Activated CD8-positive, alpha-beta memory T cell treated with anti-CD3 and anti-CD28 coated beads, Interleukin-2, amount 50 U/mL, for 1 hour (primary cell): ENCODE data around the gene STXBP5.

Source experiments
- DNase-seq: peaks from one replicate; pipeline ENCODE4 v3.0.0-alpha.2; 2020; ENCODE audit errors: extremely low read depth

STXBP5 gene

DNA sequence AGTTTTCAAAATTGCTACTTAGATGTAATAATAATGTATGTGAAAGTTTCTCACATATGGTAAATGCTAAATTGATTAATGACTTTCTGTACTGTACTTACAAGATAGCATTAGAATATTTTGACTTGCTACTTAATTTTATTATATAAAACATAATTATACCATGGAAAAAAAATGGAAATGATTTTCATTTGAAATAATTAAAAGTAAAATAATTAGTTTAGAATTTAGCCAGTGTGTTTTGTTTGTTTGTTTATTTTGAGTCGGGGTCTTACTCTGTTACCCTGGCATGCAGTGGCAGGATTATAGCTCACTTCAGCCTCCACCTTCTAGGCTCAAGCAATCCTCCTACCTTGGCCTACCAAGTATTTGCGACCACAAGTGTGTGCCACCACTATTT, 7.1 kb downstream of the STXBP5 start:
- DNase-seq: no peak

DNA sequence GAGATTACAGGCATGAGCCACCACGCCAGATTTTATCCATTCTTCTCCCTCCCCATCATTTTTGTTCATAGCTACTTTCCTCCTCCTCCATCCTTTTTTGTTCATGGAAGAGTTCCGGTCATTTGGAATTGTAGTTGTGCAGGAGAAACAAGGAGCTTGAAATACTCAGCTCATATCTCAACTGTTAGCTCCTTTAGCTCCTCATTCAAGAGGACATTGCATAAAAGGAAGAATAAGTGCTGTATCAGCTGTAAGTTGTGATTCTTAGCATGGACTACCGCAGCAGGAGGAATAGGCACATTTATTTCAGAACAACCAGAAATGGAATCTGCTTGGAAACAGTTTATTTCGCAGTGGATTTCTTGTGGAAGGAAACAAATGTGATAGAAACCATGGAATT, 7.6 kb downstream of the STXBP5 start:
- DNase-seq: no peak

DNA sequence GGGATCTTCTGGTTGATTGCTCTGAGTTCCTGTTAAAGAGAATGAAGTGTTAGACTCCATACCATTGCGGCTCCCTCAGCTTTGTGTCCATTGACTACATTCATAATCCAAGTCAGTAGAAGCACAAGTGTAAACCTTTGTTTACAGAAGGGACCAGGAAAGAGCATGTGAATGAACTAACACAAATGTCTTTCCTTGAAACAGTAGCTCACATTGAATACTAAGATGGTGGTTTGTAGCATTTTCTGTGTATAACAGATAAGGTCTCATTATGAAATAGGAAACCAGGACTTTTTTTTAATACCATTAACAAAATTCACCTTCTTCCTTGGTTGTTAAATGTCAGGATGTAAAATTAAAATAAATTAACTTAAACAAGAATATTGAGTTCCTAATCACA, 8.4 kb downstream of the STXBP5 start:
- DNase-seq: no peak

DNA sequence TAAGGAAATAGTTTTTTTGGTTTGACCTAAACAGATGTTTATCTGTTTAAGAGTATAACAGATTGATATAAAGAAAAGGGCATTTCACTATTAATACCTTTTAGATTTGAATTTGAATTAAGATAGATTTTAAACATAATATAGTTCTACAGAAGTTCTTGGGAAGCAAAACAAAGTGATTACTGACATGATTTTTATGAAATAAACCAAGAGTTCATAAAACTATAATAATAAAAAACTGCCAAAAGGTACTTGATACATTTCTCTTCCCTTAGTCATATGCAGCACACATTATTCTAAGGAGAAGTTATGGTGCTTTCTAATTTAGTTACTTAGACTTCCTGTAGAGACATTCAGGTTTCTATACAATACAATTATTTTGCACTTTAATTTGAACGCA, 9.6 kb downstream of the STXBP5 start:
- no peak for DNase-seq

DNA sequence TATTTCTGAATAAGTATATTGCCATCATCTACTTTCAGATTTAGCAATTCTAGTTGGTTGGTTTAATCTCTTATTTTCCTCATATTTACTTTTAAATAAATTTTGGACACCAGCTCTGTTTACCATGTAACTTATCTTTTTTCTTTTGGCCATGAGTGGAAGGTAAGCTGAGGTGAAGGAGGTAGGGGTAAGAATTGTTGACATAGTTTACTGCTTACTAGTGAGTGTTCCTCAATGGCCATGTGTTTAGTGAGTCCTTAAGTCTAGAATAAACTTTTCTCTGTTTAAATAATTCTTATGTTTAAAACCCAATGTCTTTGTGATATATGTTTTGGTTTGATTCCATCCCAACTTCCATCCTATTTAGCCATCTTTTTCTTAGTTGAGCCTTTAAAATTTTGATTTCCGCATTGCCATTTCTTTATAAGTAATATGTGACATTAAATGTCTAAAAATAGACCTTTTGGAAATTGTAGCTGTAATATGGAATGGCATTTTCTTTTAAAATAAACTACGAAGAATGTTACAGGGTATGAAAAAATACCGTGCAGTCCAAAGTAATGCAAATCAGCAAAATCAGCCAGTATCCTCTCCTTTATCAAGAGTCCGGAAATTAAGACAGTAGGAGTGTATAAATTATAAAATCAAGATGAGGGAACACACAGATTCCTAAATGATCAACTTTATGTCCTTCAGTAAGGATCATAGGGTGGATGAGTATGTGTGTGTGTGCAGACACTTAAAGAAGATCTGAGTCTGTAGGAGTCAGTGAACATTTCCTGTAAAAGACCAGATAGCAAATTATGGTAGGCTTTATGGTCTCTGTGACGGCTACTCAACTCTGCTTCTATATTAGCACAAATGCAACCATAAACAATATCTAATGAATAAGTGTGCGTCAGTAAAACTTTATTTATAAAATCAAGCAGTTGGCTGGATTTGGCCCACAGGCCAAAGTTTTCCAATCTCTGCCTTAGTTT, 10.3 kb downstream of the STXBP5 start:
- DNase-seq: no peak

DNA sequence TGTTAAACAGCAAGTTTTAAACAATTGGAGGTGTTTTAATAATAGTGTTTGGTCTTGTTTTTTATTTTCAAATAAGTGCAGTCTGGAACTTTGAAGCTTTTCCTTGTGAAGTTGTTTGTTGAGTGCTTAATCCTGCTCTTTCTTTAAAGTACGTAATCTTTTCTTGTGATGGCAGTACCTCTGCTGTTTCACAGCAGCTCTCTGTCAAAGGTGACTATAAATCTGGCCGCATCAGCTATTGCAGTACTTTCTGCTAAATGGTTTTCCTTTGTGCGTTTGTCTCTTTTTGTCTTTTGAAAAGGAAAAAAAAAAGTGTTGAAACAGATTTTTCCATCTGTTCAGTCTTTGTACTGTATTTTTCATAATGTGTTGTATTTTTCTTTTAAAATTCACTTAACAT, 12.7 kb downstream of the STXBP5 start:
- DNase-seq: no peak

DNA sequence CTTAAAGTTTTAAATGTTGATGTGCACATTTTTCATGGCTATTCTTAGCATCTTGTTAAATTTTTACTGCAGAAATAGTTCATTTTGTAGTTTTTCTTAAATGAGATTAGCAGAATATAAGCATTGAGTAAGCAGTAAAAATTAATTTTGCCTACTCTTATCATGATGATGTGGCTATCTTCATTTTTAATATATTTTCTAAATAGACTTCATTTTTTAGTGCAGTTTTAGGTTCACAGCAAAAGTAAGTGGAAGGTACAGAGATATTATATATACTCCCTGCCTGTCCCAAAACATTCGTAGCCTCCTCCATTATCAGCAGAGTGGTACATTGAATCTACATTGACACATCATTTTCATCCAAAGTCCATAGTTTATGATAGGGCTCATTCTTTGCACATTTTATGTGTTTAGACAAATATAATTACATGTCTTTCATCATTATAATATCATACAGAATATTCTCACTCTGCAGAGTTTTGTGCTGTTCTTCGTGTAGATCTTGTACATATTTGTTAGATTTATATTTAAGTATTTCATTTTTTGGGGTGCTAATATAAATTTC, 13.7 kb downstream of the STXBP5 start:
- DNase-seq: no peak

DNA sequence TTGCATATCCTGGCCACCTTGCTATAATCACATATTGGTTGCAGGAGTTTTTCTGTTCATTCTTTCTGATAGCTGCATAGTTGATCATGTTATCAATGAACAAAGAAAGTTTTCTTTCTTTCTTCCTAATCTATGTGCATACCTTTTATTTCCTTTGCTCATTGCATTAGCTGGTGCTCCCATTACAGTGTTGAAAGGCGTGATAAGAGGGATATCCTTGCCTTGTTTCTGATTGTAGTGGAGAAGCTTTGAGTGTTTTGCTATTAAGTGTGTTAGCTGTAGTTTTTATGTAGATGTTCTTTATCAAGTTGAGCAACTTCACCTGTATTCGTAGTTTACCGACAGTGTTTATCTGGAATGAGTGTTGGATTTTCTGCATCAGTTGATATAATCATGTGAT, 14.6 kb downstream of the STXBP5 start:
- no peak for DNase-seq

DNA sequence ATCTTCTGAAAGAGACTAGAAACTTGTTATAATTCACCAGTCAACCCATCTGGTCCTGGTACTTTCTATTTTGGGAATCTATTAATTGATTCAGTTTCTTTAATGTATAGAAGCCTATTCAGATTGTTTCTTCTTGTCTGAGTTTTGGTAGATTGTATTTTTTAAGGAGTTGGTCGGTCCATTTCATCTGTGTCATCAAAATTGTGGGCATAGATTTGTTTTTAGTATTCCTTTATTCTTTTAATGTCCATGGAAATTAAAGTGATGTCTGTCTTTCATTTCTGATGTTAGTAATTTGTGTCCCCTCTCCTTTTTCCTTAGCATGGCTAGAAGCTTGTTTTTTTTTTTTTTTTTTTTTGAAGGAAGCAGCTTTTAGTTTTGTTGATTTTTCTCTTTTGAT, 15.2 kb downstream of the STXBP5 start:
- DNase-seq: no peak

DNA sequence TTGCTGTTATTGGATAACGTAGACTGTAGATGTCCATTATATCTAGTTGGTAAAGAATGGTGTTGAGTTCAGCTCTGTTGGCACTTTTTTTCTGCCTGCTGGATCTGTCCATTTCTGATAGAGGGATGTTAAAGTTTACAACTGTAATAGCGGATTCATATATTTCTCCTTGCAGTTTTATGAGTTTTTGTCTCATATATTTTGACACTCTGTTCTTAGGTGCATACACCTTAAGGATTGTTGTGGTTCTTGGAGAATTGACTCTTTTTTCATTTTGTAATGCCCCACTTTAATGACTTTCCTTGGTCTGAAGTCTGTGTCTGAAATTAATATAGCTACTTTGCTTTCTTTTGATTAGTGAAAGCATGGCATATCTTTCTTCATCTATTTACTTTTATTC, 16.1 kb downstream of the STXBP5 start:
- no peak for DNase-seq

DNA sequence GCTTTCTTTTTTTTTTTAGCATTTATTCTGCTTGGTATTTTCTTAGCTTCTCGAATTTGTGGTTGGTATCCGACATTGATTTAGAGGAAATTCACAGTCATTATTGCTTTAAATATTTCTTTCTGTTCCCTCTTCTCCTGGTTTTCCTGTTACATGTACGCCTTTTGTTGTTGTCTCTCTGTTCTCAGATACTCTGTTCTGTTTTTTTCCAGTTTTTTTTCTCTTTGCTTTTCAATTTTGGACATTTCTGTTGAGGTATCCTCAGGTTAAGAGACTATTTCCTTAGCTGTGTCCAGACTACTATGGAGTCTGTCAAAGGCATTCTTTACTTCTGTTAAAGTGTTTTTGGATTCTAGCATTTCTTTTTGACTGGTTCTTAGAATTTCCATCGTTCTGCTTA, 17.5 kb downstream of the STXBP5 start:
- DNase-seq: no peak

DNA sequence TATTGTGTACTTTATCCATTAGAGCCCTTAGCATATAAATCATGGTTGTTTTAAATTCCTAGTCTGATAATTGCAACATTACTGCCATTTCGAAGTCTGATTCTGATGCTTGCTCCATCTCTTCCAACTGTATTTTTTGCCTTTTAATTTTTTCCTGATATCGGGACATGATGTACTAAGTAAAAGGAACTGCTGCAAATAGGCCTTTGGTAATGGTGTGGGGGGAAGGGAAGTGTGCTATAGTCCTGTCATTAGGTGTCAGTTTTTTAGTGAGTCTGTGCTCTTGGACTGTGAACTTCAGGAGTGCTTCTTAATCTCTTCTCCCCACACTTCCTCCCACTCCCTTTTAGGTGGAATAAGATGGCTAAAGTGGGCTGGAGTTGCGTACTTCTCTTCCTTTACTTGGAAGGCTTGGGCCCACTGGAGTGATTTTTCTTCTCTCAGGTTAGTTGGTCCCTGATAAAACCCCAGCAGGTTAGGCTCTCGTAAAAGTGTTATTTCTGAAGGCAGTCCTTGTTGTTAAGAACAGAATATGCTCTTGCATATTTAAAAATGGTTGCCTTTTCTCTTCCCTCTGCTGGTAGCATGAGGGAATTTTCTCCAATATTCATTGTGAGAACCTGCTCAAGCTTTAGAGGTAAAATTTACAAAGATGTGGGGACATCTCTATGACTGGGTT, 18.1 kb downstream of the STXBP5 start:
- no peak for DNase-seq

DNA sequence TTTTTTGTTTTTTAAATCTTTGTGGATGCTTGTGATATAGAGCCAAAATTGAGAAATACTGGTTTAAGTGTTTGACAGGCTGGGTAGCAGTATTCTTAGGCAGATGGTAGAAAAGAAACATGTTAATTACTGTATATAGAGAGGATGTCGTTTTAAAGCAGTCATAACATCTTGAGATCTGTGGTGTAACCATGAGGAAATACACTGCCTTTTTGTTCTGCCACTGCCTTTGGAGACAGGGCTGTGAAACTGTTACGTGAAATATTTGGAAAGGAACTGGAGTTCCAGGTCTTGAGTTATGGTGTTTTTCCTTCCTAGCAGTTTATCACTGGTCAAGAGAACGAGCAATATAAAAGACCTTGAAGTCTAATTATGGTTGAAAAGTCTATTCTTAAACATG, 19.5 kb downstream of the STXBP5 start:
- no peak for DNase-seq

DNA sequence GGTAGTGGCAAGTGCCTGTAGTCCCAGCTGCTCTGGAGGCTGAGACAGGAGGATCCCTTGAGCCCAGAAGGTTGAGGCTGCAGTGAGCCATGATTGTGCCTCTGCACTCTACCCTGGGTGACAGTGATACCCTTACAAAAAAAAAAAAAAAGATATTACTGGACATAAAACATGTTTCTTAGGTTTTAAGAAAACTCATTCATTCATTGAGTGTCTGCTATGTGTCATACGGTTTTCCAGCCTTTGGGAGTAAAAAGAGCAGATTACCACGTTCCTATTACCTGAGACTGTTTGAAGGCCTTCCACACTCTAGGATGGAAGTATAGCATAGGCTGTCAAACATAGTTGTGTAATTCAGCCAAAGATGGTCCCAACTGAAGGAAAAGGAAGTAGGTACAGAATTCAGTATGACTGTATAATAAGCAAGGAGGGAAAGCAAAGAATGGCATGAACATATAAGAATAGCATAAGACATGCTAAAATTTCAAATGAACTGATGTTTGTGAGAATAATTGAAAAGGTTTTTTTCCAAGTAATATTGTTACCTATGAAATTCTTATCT, 22.0 kb downstream of the STXBP5 start:
- no peak for DNase-seq

DNA sequence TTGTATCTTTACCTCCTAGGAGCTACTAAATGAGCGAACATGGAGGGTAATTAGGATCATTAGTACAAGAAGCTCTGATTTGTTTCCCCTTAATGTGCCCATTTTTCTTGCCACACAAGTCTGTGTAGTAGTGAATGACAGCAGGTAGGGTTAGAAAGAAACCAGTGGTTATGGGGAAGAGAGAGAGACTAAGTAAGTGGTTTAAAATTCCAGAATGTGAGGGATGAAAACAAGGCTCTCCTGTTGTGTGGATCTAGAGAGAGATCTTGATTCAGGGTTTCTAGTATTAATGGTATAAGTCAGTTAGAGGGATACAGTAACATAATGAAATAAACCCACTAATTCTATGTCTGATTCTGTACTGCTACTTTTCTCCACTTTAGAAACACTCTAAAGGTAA, 22.7 kb downstream of the STXBP5 start:
- DNase-seq: no peak

DNA sequence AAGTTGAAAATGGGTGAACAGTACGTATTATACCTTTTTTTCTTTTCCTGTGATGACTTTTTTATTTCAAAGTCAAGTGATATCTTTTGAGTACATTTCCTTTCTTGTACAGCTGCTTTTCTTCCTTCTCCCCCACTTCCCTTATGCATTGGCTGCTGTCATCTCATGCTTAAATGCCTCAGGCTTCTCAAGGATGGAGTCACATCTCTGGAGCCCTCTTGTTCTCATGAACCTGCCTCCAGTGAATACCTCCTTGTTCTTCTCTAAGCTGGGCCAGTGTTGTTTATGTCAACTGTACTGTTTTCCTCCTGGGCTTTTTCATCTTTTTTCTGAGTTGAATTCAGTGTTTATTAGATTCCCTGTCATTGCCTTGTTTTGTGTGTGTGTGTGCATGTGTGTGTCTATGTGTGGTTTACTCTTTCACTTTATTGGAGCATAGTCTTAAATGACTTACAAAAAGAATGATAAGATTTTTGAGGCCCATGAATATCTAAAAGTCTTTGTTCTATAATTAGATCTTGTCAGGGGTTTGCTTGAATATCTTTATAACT, 23.6 kb downstream of the STXBP5 start:
- DNase-seq: no peak

DNA sequence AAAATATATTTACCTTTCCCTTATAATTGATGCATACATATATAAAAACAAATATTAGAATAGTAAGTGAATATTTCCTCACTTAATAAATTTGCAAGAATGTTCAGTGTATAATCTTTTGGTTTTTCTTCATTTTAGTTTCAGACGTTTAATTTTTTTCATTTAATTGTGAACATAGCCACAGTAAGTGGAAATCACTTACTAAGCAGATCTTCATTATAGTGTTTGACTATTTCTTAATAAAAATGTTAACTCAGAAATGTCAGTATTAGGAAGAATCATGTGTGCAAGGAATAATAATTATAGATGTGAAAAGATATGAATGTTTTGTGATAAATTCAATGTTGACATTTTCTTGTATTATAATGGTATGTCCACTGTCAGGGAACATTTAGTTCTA, 27.4 kb downstream of the STXBP5 start:
- DNase-seq: no peak

DNA sequence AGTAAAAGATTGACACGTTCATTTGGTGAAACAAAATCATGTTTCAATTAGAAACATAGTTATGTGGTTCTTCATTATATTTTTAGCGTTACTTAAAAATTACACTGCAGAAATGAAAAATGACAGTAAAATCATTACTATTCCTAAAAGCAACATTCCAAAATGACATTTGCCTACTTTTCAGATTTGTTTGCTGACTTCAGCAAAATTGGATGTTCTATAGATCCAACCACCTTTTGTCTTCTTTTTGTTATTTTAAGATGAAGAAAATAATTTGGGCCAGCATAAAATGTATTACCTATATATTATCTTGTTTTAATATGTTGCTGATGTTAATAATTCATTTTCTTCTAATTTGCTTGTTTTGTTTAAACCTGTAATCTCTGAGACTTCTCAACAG, 30.5 kb downstream of the STXBP5 start:
- no peak for DNase-seq

DNA sequence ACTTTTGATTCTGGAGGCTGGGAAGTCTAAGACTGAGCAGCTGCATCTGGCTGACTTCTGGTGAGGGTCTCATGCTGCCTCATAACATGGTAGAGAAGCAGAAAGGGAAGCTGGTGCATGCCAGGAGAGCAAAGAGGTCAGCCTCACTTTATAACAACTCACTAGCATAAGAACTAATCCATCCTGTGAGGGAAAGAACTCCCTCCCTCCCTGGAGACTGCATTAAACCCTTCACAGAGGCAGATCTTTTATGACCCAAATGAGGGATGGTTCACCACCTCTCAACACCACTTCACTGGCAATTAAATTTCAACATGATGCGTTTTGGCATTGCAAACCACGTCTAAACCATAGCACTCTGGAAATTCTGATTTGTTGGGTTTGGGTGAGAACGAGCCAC, 33.9 kb downstream of the STXBP5 start:
- DNase-seq: no peak

DNA sequence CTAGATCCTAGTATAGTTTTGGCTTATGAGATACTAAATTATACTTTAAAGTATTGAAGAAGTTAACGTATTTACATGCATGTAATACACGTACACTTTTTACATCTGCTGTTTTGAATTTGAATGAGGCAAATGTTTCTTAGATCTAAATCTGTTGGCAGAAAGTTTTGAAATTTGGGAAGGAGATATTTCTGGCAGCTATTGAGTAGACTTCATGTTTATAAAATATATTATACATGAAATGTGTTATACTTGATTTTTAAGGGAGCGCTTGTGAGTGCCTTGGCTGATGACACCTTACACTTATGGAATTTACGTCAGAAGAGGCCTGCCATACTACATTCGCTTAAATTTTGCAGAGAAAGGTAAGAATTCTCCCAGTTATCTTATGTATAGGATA, 34.7 kb downstream of the STXBP5 start:
- DNase-seq: no peak

DNA sequence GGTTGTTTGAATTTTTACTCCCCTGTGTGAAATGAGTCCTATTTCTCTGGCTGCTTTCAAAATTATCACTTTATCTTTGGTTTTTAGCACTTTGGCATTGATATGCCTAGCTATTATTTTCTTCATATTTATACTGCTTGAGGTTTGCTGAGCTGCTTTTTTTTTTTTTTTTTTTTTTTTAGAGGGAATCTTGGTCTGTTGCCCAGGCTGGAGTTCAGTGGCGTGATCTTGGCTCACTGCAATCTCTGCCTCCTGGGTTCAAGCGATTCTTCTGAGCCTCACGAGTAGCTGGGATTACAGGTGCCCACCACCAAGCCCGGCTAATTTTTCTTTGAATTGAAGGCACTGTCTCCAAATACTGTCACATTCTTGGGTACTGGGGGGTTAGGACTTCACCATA, 40.6 kb downstream of the STXBP5 start:
- no peak for DNase-seq

DNA sequence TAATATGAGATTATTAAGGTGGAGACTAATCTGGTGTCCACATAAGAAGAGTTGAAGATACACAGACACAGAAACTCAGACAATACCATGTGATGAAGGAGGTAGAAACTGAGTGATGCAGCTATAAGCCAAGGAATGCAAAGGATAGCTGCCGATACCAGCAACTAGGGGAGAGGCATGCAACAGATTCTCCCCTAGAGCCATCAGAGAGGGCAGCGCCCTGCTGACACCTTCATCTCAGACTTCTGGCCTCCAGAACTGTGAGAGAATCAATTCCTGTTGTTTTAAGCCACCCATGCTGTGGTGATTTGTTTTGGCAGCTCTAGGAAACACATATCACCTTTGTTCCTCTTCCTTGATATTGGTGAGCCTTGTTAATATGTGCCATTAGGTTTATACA, 41.5 kb downstream of the STXBP5 start:
- no peak for DNase-seq
